ENCODE results near the gene NAT14. TPM values are rescaled to one million over a fixed set of nuclear protein-coding genes. Genes with fewer than 3 reads are reported as not detected.

NAT14 gene
- polyA plus RNA-seq, 1 of the 3 experiments (the other 2 are of a cell fraction) = 89.9 TPM

GRCh38 chr19:55467236-55468053 lies 17.5 kb upstream of the NAT14 start:
- Histone ChIP-seq H3K27me3 (ENCODE audit: insufficient read depth) (no peaks in the 10 kb centered on the region), H3K79me2 (ENCODE audit: insufficient read depth) (no peaks in the 10 kb centered on the region), H3K9me2 (no peaks in the 10 kb centered on the region), H3K36me3 (replicated peaks in 1 of 2; ENCODE audit: control insufficient read depth in 1 of 2, insufficient read depth in 2 of 2, low read length in 1 of 2) (no peaks in the 10 kb centered on the region), H2AFZ (ENCODE audit: low read depth) (0 out of 2 replicates have a peak overlapping the region, but pooled peaks have one; percentile 73), H3F3A (replicated peaks; ENCODE audit: insufficient read depth) (peaks cover 10% of the 10 kb centered on the region), H4K20me1 (ENCODE audit: insufficient read depth) (no peaks in the 10 kb centered on the region), H3K9ac (no peak overlapping the region), H3K4me2 (peak overlapping the region; percentile 26), H3K9me3 (no peaks in the 10 kb centered on the region), H3K4me3 (ENCODE audit: low read depth in 2 of 2, low read length in 1 of 2) (peak overlapping the region in 1 of 2 experiments; percentile 33; a peak in 1 of 4 replicates), H3K4me1 (ENCODE audit: control insufficient read depth in 1 of 2, insufficient read depth in 2 of 2, low read depth in 1 of 2, low read length in 1 of 2) (peaks cover 0 to 3% of the 10 kb centered on the region in 2 experiments; a peak in 2 of 4 replicates), H3K27ac (ENCODE audit: low read depth in 2 of 2, low read length in 1 of 2) (no peak overlapping the region)
- peak; percentile 90 for DNase-seq
- TF ChIP-seq JUND (IDR thresholded peaks at IDR 0.05) = no peak
- TF ChIP-seq FOSL2 (IDR thresholded peaks at IDR 0.05; ENCODE audit: borderline replicate concordance, low read depth) = no peak
- peak; percentile 96 for TF ChIP-seq CTCF (IDR thresholded peaks at IDR 0.05)
- TF ChIP-seq RAD21 (IDR thresholded peaks at IDR 0.05; ENCODE audit: low read length) = peak; percentile 63
- TF ChIP-seq SMC3 (IDR thresholded peaks at IDR 0.05; ENCODE audit: low read depth, low read length) = peak; percentile 84
- TF ChIP-seq RFX5 (IDR thresholded peaks at IDR 0.05; ENCODE audit: low read length) = peak; percentile 76; the same call in 1 of the 2 replicates
- TF ChIP-seq YY1 (IDR thresholded peaks at IDR 0.05; ENCODE audit: low read depth) = no peak
- WGBS (ENCODE audit: low lambda C conversion rate) = 73% methylated on average over 15 of the region's 29 CpGs
- ChIA-PET CTCF (interaction anchor here (0.7 to 4.9 kb wide), 43 partner anchors 8 to 340 kb away, joined by 3 to 81 read pairs (median 5); partner anchors contain the start of genes DNAAF3, NAT14, SHISA7 and TMEM238), POLR2A (interaction anchor here (1.5 to 1.6 kb wide), 3 partner anchors 9 to 36 kb away, joined by 3 to 5 read pairs (median 4); partner anchors contain the start of genes NAT14 and ZNF628)

DNA sequence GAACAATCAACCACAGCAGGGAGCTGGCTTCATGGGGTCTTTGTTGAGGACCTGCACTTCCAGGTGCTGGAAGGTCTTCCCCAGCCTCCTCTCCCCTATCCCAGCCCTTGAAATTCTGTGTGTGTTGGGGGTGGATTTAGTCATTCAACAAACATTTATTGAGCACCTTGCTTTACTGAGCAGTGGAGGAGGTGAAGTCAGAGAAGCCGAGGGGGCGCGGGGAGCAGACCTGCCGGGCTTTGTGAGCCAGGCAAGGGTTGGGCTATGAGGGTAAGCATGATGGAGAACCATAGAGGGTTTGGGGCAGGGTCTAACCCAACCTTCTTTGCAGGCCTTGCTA lies 17.0 kb upstream of the NAT14 start:
- 0 out of 2 replicates have a peak overlapping the region, but pooled peaks have one; percentile 73 for H2AFZ ChIP-seq (ENCODE audit: low read depth)
- H3K4me1 ChIP-seq (ENCODE audit: control insufficient read depth in 1 of 2, insufficient read depth in 2 of 2, low read depth in 1 of 2, low read length in 1 of 2) = peaks cover 0 to 3% of the 10 kb centered on the region in 2 experiments; a peak in 2 of 4 replicates
- 22% methylated on average over 4 of the region's 4 CpGs for WGBS (ENCODE audit: low lambda C conversion rate)
- no peak overlapping the region for H3K27ac ChIP-seq (ENCODE audit: low read depth in 2 of 2, low read length in 1 of 2)
- ChIA-PET CTCF (interaction anchor here (0.7 to 4.9 kb wide), 33 partner anchors 8 to 341 kb away, joined by 3 to 81 read pairs (median 5); partner anchors contain the start of genes DNAAF3, NAT14, SHISA7 and TMEM238), POLR2A (interaction anchor here (1.5 to 1.6 kb wide), 3 partner anchors 8 to 36 kb away, joined by 3 to 5 read pairs (median 4); partner anchors contain the start of genes NAT14 and ZNF628)
- no peaks in the 10 kb centered on the region for H4K20me1 ChIP-seq (ENCODE audit: insufficient read depth)
- no peaks in the 10 kb centered on the region for H3K9me3 ChIP-seq
- no peaks in the 10 kb centered on the region for H3K9me2 ChIP-seq
- H3F3A ChIP-seq (replicated peaks; ENCODE audit: insufficient read depth) = peaks cover 10% of the 10 kb centered on the region
- no peak overlapping the region for H3K9ac ChIP-seq
- H3K4me3 ChIP-seq (ENCODE audit: low read depth in 2 of 2, low read length in 1 of 2) = peak overlapping the region in 1 of 2 experiments; percentile 33; a peak in 1 of 4 replicates
- H3K79me2 ChIP-seq (ENCODE audit: insufficient read depth) = no peaks in the 10 kb centered on the region
- no peaks in the 10 kb centered on the region for H3K36me3 ChIP-seq (replicated peaks in 1 of 2; ENCODE audit: control insufficient read depth in 1 of 2, insufficient read depth in 2 of 2, low read length in 1 of 2)
- peak overlapping the region; percentile 26 for H3K4me2 ChIP-seq
- TF ChIP-seq EZH2phosphoT487 (IDR thresholded peaks at IDR 0.05; ENCODE audit: borderline replicate concordance, low read depth) (no peak), MXI1 (IDR thresholded peaks at IDR 0.05; ENCODE audit: low read depth, low read length) (no peak), SIN3A (IDR thresholded peaks at IDR 0.05; ENCODE audit: borderline replicate concordance, low read depth, low read length) (no peak), USF2 (IDR thresholded peaks at IDR 0.05; ENCODE audit: borderline replicate concordance, low read depth, low read length) (no peak), SMC3 (IDR thresholded peaks at IDR 0.05; ENCODE audit: low read depth, low read length) (no peak), FOXM1 (IDR thresholded peaks at IDR 0.05; ENCODE audit: low read depth) (no peak), PBX3 (IDR thresholded peaks at IDR 0.05) (no peak), ELF1 (IDR thresholded peaks at IDR 0.05) (no peak), GABPA (IDR thresholded peaks at IDR 0.05; ENCODE audit: low read depth) (no peak)
- TF ChIP-seq, protein P1, sequence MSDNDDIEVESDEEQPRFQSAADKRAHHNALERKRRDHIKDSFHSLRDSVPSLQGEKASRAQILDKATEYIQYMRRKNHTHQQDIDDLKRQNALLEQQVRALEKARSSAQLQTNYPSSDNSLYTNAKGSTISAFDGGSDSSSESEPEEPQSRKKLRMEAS (IDR thresholded peaks at IDR 0.05; ENCODE audit: low read depth) = no peak
- no peaks in the 10 kb centered on the region for H3K27me3 ChIP-seq (ENCODE audit: insufficient read depth)
- DNase-seq = no peak

All from SK-N-SH (cell line).